Measurements from ENCODE around the gene DISC1. TPM values are rescaled to one million over a fixed set of nuclear protein-coding genes. Genes with fewer than 3 reads are reported as not detected.

Gene DISC1
- total RNA-seq, 2 donors from 2014 or later = 6.7 to 9.3 TPM

GRCh38 chr1:231933711-231934626 is 307.4 kb downstream of the DISC1 start:
- intact Hi-C loops (cut with DNase I) = no loop called here
- H3K27ac ChIP-seq = no peak overlapping the region
- H3K27me3 ChIP-seq (replicated peaks; ENCODE audit: insufficient read depth) = no peaks in the 10 kb centered on the region
- H3K4me1 ChIP-seq (replicated peaks) = no peaks in the 10 kb centered on the region
- WGBS = 91% methylated on average over 15 of the region's 15 CpGs
- no peak for TF ChIP-seq POLR2AphosphoS5 (IDR thresholded peaks at IDR 0.05)
- TF ChIP-seq POLR2A (IDR thresholded peaks at IDR 0.05) = no peak
- TF ChIP-seq CTCF (IDR thresholded peaks at IDR 0.05) = no peak
- DNase-seq (ENCODE audit: low spot score) = no peak
- H3K4me3 ChIP-seq = no peak overlapping the region
- no peaks in the 10 kb centered on the region for H3K36me3 ChIP-seq
- H3K9me3 ChIP-seq = no peaks in the 10 kb centered on the region

GRCh38 chr1:231934797-231935196 is 308.2 kb downstream of the DISC1 start:
- 15% methylated on average over 5 of the region's 5 CpGs for WGBS
- Histone ChIP-seq H3K27ac (no peak overlapping the region), H3K4me3 (no peak overlapping the region), H3K36me3 (no peaks in the 10 kb centered on the region), H3K27me3 (replicated peaks; ENCODE audit: insufficient read depth) (no peaks in the 10 kb centered on the region), H3K4me1 (replicated peaks) (no peaks in the 10 kb centered on the region), H3K9me3 (no peaks in the 10 kb centered on the region)
- peak; percentile 30 for TF ChIP-seq POLR2AphosphoS5 (IDR thresholded peaks at IDR 0.05)
- TF ChIP-seq POLR2A (IDR thresholded peaks at IDR 0.05) = no peak
- no peak for TF ChIP-seq CTCF (IDR thresholded peaks at IDR 0.05)
- DNase-seq (ENCODE audit: low spot score) = peak; percentile 41
- intact Hi-C loops (cut with DNase I) = no loop called here

GRCh38 chr1:231935856-231936255 is 309.3 kb downstream of the DISC1 start:
- no peak overlapping the region for H3K27ac ChIP-seq
- H3K27me3 ChIP-seq (replicated peaks; ENCODE audit: insufficient read depth) = no peaks in the 10 kb centered on the region
- no peaks in the 10 kb centered on the region for H3K9me3 ChIP-seq
- DNase-seq (ENCODE audit: low spot score) = no peak
- H3K4me3 ChIP-seq = no peak overlapping the region
- 83% methylated on average over 7 of the region's 7 CpGs for WGBS
- H3K4me1 ChIP-seq (replicated peaks) = no peaks in the 10 kb centered on the region
- TF ChIP-seq CTCF (IDR thresholded peaks at IDR 0.05) = no peak
- TF ChIP-seq POLR2AphosphoS5 (IDR thresholded peaks at IDR 0.05) = no peak
- no peak for TF ChIP-seq POLR2A (IDR thresholded peaks at IDR 0.05)
- intact Hi-C loops (cut with DNase I) = no loop called here
- no peaks in the 10 kb centered on the region for H3K36me3 ChIP-seq

GRCh38 chr1:231936983-231937775 is 310.6 kb downstream of the DISC1 start:
- DNase-seq (ENCODE audit: low spot score) = no peak
- WGBS = 50% methylated on average over 9 of the region's 9 CpGs
- no peak for TF ChIP-seq POLR2AphosphoS5 (IDR thresholded peaks at IDR 0.05)
- TF ChIP-seq CTCF (IDR thresholded peaks at IDR 0.05) = no peak
- TF ChIP-seq POLR2A (IDR thresholded peaks at IDR 0.05) = no peak

More at GRCh38 chr1:231936983-231937775, 310.6 kb downstream of the DISC1 start:
- Histone ChIP-seq H3K4me1 (replicated peaks) (no peaks in the 10 kb centered on the region), H3K9me3 (no peaks in the 10 kb centered on the region), H3K27ac (no peak overlapping the region), H3K4me3 (no peak overlapping the region), H3K27me3 (replicated peaks; ENCODE audit: insufficient read depth) (no peaks in the 10 kb centered on the region), H3K36me3 (no peaks in the 10 kb centered on the region)
- intact Hi-C loops (cut with DNase I) = no loop called here
